Fibroblast of mammary gland (primary cell): ENCODE measurements around the gene GAD2.

ENCODE experiments used
- DNase-seq: peaks from one replicate; pipeline ENCODE4 v3.0.0-alpha.2; 2010; ENCODE audit warnings: low read depth
- H3K4me3 ChIP-seq: 2 replicates; pipeline ENCODE4 v1.5.1; 2011; ENCODE audit warnings: low read depth, mild to moderate bottlenecking, low read length, moderate library complexity; ENCODE audit not compliant: control insufficient read depth
- TF ChIP-seq, protein P1 (sequence below): conservative IDR thresholded peaks from 2 replicates; pipeline ENCODE4 v1.5.1; 2011; ENCODE audit warnings: low read depth, low read length, inconsistent platforms; ENCODE audit not compliant: control insufficient read depth, insufficient read depth

GAD2 gene

DNA sequence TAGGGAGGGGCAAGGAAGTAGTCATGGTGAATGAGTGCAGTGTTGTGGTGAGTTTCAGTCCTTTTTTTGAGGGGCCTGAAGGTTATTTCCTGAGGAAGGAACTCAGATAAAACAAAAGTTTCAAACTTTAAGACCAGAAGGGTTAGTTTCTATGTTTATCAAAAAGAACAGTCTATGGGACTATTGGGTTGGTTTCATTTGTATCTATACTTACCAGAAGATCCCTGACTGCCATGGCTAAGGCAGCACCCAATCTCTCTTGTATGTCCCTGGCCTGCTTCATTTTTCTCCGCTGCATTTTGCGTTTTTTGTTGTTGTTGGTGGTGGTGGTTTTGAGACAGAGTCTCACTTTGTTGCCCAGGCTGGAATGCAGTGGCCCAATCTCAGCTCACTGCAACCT is 19.3 kb upstream of the GAD2 start:
- no peak for DNase-seq
- TF ChIP-seq, protein P1, sequence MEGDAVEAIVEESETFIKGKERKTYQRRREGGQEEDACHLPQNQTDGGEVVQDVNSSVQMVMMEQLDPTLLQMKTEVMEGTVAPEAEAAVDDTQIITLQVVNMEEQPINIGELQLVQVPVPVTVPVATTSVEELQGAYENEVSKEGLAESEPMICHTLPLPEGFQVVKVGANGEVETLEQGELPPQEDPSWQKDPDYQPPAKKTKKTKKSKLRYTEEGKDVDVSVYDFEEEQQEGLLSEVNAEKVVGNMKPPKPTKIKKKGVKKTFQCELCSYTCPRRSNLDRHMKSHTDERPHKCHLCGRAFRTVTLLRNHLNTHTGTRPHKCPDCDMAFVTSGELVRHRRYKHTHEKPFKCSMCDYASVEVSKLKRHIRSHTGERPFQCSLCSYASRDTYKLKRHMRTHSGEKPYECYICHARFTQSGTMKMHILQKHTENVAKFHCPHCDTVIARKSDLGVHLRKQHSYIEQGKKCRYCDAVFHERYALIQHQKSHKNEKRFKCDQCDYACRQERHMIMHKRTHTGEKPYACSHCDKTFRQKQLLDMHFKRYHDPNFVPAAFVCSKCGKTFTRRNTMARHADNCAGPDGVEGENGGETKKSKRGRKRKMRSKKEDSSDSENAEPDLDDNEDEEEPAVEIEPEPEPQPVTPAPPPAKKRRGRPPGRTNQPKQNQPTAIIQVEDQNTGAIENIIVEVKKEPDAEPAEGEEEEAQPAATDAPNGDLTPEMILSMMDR, result no peak
- no peak overlapping the region for H3K4me3 ChIP-seq

DNA sequence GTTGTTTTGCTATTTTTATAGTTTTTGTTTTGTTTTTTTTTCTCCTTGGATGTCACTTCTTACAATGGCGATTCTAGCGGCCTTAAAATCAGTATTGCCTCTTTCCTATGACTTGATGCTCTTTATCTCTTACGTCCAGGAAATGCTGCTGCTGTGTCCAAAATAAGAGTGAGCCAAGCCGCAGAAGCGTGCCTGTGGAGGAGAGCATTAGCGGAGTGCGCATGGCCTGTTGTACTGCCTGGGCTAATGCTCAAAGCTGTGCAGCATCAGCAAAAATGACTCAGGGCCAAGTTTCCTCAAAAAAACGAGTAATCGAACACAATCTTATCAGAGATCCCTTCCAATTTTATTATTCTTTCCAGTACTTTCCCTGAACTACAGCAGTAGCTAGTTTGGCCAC is 18.5 kb upstream of the GAD2 start:
- no peak overlapping the region for H3K4me3 ChIP-seq
- TF ChIP-seq, protein P1, result no peak

DNA sequence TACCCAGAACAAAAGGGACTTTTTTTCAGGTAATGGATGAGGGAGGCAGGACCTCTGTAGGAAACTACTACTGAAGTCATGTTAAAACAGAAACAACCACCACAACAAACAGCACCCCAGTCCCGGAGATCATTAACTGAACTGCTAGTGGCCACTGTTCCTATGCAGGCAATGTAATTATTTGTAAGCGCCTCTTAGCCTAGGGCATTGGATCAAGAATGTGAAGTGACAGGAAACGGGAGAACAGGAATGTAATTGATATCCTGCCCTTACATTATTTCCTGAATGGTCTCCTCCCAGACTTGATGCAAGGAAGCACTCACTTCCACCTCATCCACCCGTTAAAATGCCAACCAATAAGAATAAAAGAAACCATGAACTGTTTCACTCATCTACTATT is 16.7 kb upstream of the GAD2 start:
- TF ChIP-seq, protein P1, result no peak
- no peak overlapping the region for H3K4me3 ChIP-seq
- DNase-seq, result no peak

More for the DNA sequence above, 18.5 kb upstream of the GAD2 start:
- no peak for DNase-seq

DNA sequence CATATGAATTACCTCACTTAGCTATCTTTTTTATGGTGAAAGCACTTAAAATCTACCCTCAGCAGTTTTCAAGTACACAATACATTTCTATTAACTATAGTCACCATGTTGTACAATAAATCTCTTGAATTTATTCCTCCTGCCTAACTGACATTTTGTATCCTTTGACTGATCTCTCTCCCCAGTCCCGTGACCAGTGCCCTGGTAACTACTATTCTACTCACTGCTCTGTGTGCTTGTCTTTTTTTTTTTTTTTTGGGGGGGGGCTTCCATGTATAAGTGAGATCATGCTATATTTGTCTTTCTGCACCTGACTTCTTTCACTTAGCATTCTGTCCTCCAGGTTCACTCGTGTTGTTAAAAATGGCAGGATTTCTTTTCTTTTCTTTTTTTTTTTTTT is 11.4 kb upstream of the GAD2 start:
- DNase-seq, result no peak

DNA sequence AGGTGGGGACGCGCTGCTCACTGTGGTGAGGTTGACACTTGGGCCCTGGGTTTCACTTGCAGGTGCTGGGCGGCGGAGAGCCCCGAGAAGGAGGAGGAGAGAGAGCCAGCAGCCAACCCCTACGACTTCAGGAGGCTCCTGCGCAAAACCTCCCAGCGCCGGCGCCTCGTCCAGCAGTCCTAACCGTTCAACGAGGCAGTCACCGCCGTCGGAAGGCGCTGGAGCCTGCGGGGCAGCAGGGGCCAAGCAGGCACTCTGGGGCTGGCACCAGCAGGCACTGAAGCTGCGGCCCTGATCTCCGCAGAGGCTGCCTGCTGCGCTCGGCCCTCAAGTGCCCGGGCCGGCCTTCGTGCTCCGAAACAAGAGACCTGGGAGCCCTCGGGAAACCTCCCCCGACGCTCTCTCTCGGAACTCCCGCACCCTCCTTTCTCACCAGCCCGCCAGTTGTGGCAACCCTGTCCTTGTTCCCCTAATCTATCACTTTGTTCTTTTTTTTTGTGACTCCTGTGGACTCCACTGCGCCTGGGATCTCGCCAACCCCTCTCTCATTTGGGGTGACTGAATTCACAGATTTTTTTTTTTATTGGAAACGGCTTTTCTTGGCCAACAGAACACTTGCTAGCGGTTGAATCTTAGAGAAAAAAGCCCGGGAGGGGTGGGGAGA is 4.7 kb upstream of the GAD2 start:
- H3K4me3 ChIP-seq, result no peak overlapping the region
- TF ChIP-seq, protein P1, result no peak
- no peak for DNase-seq

More for the DNA sequence above, 11.4 kb upstream of the GAD2 start:
- TF ChIP-seq, protein P1, result no peak
- no peak overlapping the region for H3K4me3 ChIP-seq

DNA sequence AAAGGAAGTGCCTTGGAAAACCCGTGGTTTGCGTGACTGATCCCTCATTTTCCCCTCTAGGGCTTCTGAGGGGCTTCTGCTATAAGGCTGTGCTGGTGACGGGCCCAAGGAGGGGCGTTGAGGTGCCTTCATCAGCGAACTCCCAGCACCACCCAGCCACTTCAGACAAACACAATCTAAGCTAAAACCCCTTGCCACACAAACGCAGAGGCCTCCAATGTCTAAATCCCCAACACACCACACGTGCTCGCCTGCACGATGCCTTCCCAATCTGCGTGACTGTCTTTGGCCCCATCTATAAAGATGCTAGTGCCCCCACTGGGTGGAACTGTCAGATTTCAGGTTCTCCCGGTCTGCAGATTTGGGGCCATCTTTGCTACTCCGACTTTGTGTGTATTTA is 4.1 kb upstream of the GAD2 start:
- DNase-seq, result no peak
- TF ChIP-seq, protein P1, result no peak

DNA sequence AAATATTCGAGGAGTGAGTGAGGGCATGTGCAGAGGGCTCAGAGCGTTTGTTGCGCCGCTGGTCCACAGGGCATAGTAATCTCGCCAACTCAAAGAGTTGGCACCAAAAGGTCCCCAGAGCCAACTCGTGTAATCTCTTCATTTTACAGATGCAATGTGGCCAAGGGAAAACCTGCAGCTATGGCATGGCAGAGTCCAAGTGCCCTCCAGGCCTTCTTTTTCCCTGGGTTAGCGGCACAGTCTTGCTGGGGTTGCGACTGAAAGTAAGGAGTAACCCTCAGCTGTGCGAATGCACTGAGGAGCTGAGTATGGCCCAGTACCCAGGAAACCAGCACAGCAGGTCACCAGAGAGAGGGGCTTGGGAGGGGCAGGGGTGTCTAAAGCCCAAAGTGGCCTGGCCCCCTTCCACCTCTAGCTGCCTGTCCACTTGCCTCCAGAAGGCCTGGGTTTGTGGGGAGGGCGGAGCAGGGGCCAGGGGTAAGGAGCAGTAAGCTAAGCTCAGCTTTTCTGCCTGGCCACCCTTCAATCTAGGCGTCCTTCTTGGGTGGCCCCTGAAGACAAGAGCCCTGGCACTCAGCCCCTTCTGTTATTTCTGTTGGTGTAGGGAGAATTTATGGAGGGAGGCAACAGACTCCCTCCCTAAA is 3.3 kb upstream of the GAD2 start:
- DNase-seq, result no peak
- no peak overlapping the region for H3K4me3 ChIP-seq
- TF ChIP-seq, protein P1, result no peak

More for the DNA sequence above, 4.1 kb upstream of the GAD2 start:
- no peak overlapping the region for H3K4me3 ChIP-seq
